Stomach (tissue), 9 donors: Measurements from ENCODE around the gene ZCCHC14. TPM values are rescaled to one million over a fixed set of nuclear protein-coding genes. Genes with fewer than 3 reads are reported as not detected.
A peak's percentile ranks its signal among the peaks of the same experiment; 100 is the strongest.

Experiments
- DNase-seq, 2 donors: peaks; one replicate each; pipeline versions ENCODE4 v3.0.0 to v3.0.0-alpha.2; 2013 to 2019
- H3K27ac ChIP-seq, 5 donors: fragments of 200-600 bp in 4 of 5; sonication (generic) in 4 of 5; one replicate each; pipeline ENCODE4 v1.5.1; 2013 to 2019; ENCODE audit warnings: mild to moderate bottlenecking in 1 of 5, moderate library complexity in 1 of 5
- H3K27me3 ChIP-seq, 3 donors: fragments of 200-600 bp; sonication (generic); one replicate each; pipeline ENCODE4 v1.5.1; 2017 to 2019; ENCODE audit warnings: mixed run types in 1 of 3
- H3K36me3 ChIP-seq, 4 donors: fragments of 200-600 bp; sonication (generic); 1 replicate in 3 of 4; 2 replicates in 1 of 4; pipeline ENCODE4 v1.5.1; 2016 to 2019
- H3K4me1 ChIP-seq, 4 donors: fragments of 200-600 bp; sonication (generic); one replicate each; pipeline ENCODE4 v1.5.1; 2016 to 2019
- H3K4me3 ChIP-seq, 4 donors: fragments of 200-600 bp; sonication (generic) in 3 of 4; one replicate each; pipeline ENCODE4 v1.5.1; 2016 to 2019; ENCODE audit warnings: mild to moderate bottlenecking in 1 of 4
- H3K9me3 ChIP-seq, 4 donors: fragments of 200-600 bp; sonication (generic); one replicate each; pipeline ENCODE4 v1.5.1; 2016 to 2019
- CTCF ChIP-seq, 7 experiments: fragments of 450-650 bp in 4 of 7; fragments of 200-600 bp in 3 of 7; sonication (generic) in 3 of 7; IDR thresholded peaks; one replicate each; pipeline ENCODE4 v1.5.1; 2016 to 2019; ENCODE audit warnings: antibody characterized with exemption in 7 of 7, control low read depth in 2 of 7, mild to moderate bottlenecking in 1 of 7
- EP300 ChIP-seq: sonication (generic); formaldehyde crosslinking; IDR thresholded peaks from one replicate; pipeline ENCODE4 v1.6.1; 2017; ENCODE audit warnings: antibody characterized with exemption
- POLR2A ChIP-seq, 4 donors: fragments of 450-650 bp; IDR thresholded peaks; one replicate each; pipeline ENCODE4 v1.6.1; 2016; ENCODE audit warnings: antibody characterized with exemption in 4 of 4, control low read depth in 2 of 4, mild to moderate bottlenecking in 1 of 4, moderate library complexity in 1 of 4
- POLR2AphosphoS5 ChIP-seq, 3 donors: sonication (generic); formaldehyde crosslinking; IDR thresholded peaks; one replicate each; pipeline ENCODE4 v1.6.1; 2016; ENCODE audit warnings: antibody characterized with exemption in 3 of 3
- WGBS, 5 donors: extraction: QIAGEN DNeasy Blood & Tissue Kit in 3 of 5; methylation state at CpG; one replicate each; pipeline versions ENCODE4 v1.1.5 to v1.1.7; 2013 to 2018; 5-methylcytosine and 5-hydroxymethylcytosine counted together
- intact Hi-C: fragments of 100-400 bp; cut with DNase I; formaldehyde crosslinking; loops from one replicate; pipeline ENCODE4 v1.15.1; 2023; ENCODE audit warnings: low total_unique reads
- polyA plus RNA-seq, 3 donors: library from polyadenylated mRNA; stranded (reverse); fragments of 200-250 nt; gene quantifications; one replicate each; pipeline ENCODE4 v1.2.3, GENCODE V29; 2013
- total RNA-seq, 5 donors: library from RNA; depleted of rRNA; stranded (reverse); fragments of >200 nt; gene quantifications; one replicate each; pipeline versions ENCODE4 v1.1.0 to v1.2.3, GENCODE V29; 2014 to 2016
- donor health status: healthy with polysubstance abuse.
- donor health status: Bipolar disorder and iron deficiency.
- donor health status: healthy.

Gene ZCCHC14
- total and polyA plus RNA-seq, 8 donors, result 5.4 to 25.9 (median 16.7) TPM

- H3K36me3 ChIP-seq, result peaks cover 0 to 4% (median 0%) of the 10 kb centered on the region in 4 donors
- WGBS, 5 donors, result 71 to 89% (median 82%) methylated on average over 9 of the region's 9 CpGs
- H3K9me3 ChIP-seq, result no peaks in the 10 kb centered on the region
- H3K27ac ChIP-seq, result peak overlapping the region in 4 of 5 donors; percentile 1 to 67 (median 9)
- peaks cover 14 to 57% (median 36%) of the 10 kb centered on the region in 4 donors for H3K4me1 ChIP-seq
- H3K4me3 ChIP-seq, result no peak overlapping the region
- no peak for DNase-seq
- intact Hi-C loops, result no loop called here
- no peaks in the 10 kb centered on the region for H3K27me3 ChIP-seq
- no peak for TF ChIP-seq POLR2A (IDR thresholded peaks at IDR 0.05)
- TF ChIP-seq EP300, result no peak
- no peak for TF ChIP-seq CTCF (IDR thresholded peaks at IDR 0.05)
- TF ChIP-seq POLR2AphosphoS5 (IDR thresholded peaks at IDR 0.05), result no peak
Measured at GRCh38 chr16:87375426-87376135, 117.2 kb downstream of the ZCCHC14 start.

- 93 to 96% (median 95%) methylated on average over 13 of the region's 13 CpGs for WGBS, 5 donors
- intact Hi-C loops, result no loop called here
Measured at GRCh38 chr16:87374313-87374712, 118.5 kb downstream of the ZCCHC14 start.

DNA sequence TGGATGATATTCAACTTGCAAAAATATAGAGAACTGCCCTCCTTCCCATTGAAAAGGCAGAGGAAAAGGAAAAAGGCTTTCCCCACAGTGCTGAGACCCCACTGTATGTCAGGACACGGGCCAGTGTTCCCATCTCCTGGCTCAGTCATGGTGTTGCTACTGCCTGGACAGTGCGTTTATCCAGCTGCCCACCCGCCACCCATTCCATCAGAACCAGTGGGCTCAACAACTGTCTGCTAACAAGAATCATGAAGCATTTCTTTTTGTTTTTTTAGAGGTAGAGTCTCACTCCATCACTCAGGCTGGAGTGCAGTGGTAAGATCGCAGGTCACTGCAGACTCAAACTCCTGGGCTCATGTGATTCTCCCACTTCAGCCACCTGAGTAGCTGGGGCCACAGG is 120.5 kb downstream of the ZCCHC14 start:
- TF ChIP-seq POLR2A (IDR thresholded peaks at IDR 0.05), result no peak
- no peak for TF ChIP-seq EP300
- no peak for TF ChIP-seq CTCF (IDR thresholded peaks at IDR 0.05)
- no peak for TF ChIP-seq POLR2AphosphoS5 (IDR thresholded peaks at IDR 0.05)
- Histone ChIP-seq H3K36me3 (peaks cover 0 to 6% (median 3%) of the 10 kb centered on the region in 4 donors), H3K9me3 (no peaks in the 10 kb centered on the region), H3K27me3 (no peaks in the 10 kb centered on the region), H3K4me1 (peaks cover 15 to 64% (median 44%) of the 10 kb centered on the region in 4 donors), H3K4me3 (no peak overlapping the region), H3K27ac (peak overlapping the region in 1 of 5 donors; percentile 65)
- 93 to 99% (median 96%) methylated on average over 4 of the region's 4 CpGs for WGBS, 5 donors
- intact Hi-C loops, result no loop called here
- no peak for DNase-seq

More at GRCh38 chr16:87374313-87374712, 118.5 kb downstream of the ZCCHC14 start:
- Histone ChIP-seq H3K36me3 (peaks cover 0 to 4% (median 0%) of the 10 kb centered on the region in 4 donors), H3K4me3 (no peak overlapping the region), H3K27me3 (no peaks in the 10 kb centered on the region), H3K4me1 (peaks cover 7 to 55% (median 36%) of the 10 kb centered on the region in 4 donors), H3K9me3 (no peaks in the 10 kb centered on the region), H3K27ac (no peak overlapping the region)
- no peak for TF ChIP-seq POLR2AphosphoS5 (IDR thresholded peaks at IDR 0.05)
- no peak for DNase-seq

GRCh38 chr16:87371261-87371866 is 121.5 kb downstream of the ZCCHC14 start:
- Histone ChIP-seq H3K4me3 (no peak overlapping the region), H3K4me1 (peaks cover 20 to 74% (median 51%) of the 10 kb centered on the region in 4 donors), H3K9me3 (no peaks in the 10 kb centered on the region), H3K27ac (peak overlapping the region in 1 of 5 donors; percentile 65), H3K27me3 (no peaks in the 10 kb centered on the region), H3K36me3 (peaks cover 6 to 12% (median 7%) of the 10 kb centered on the region in 4 donors)
- DNase-seq, result peak in 1 of 2 donors; percentile 70
- WGBS, 5 donors, result 76 to 86% (median 83%) methylated on average over 19 to 20 of the region's 20 CpGs
- intact Hi-C loops, result no loop called here
- TF ChIP-seq POLR2AphosphoS5 (IDR thresholded peaks at IDR 0.05) (peak in 1 of 3 donors; percentile 21), POLR2A (IDR thresholded peaks at IDR 0.05) (no peak), CTCF (IDR thresholded peaks at IDR 0.05) (no peak), EP300 (no peak)
